PC-9 (cell line): ENCODE results near the gene GDPD4.

Experiments used
- CTCF ChIP-seq: fragments of 200-600 bp; sonication (generic); conservative IDR thresholded peaks from 2 replicates; pipeline ENCODE4 v1.6.1; 2017; ENCODE audit warnings: mixed run types, antibody characterized with exemption, mild to moderate bottlenecking, moderate library complexity
- EZH2 ChIP-seq: fragments of 200-600 bp; sonication (generic); IDR thresholded peaks from 2 replicates; pipeline ENCODE4 v1.8.0; 2017; ENCODE audit warnings: antibody characterized with exemption, low read depth

GRCh38 chr11:77236901-77237300 is 64.6 kb downstream of the GDPD4 start:
- no peak for TF ChIP-seq CTCF
- no peak for TF ChIP-seq EZH2
